ENCODE results near the gene FGF12. TPM values are rescaled to one million over a fixed set of nuclear protein-coding genes. Genes with fewer than 3 reads are reported as not detected.

Gene FGF12
- polyA plus RNA-seq, 1 experiment: not detected

GRCh38 chr3:192392986-192393385 lies 334.4 kb downstream of the FGF12 start:
- ChIA-PET POLR2A (no interaction called here), CTCF (no interaction called here)
- H3K9me3 ChIP-seq (ENCODE audit: control insufficient read depth, insufficient read depth, low read length): no peaks in the 10 kb centered on the region
- TF ChIP-seq, protein P1, sequence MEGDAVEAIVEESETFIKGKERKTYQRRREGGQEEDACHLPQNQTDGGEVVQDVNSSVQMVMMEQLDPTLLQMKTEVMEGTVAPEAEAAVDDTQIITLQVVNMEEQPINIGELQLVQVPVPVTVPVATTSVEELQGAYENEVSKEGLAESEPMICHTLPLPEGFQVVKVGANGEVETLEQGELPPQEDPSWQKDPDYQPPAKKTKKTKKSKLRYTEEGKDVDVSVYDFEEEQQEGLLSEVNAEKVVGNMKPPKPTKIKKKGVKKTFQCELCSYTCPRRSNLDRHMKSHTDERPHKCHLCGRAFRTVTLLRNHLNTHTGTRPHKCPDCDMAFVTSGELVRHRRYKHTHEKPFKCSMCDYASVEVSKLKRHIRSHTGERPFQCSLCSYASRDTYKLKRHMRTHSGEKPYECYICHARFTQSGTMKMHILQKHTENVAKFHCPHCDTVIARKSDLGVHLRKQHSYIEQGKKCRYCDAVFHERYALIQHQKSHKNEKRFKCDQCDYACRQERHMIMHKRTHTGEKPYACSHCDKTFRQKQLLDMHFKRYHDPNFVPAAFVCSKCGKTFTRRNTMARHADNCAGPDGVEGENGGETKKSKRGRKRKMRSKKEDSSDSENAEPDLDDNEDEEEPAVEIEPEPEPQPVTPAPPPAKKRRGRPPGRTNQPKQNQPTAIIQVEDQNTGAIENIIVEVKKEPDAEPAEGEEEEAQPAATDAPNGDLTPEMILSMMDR (IDR thresholded peaks at IDR 0.05; ENCODE audit: low read depth, low read length): no peak
- no peak overlapping the region for H3K27ac ChIP-seq (ENCODE audit: low read depth, low read length)
- no peaks in the 10 kb centered on the region for H3K27me3 ChIP-seq (ENCODE audit: control insufficient read depth, insufficient read depth, low read length)
- DNase-seq (ENCODE audit: low read depth, low spot score): no peak
- H3K4me3 ChIP-seq (ENCODE audit: low read depth, low read length): no peak overlapping the region

GRCh38 chr3:192382861-192383260 lies 344.5 kb downstream of the FGF12 start:
- CTCF ChIA-PET: no interaction called here
- H3K4me3 ChIP-seq (ENCODE audit: low read depth, low read length): no peak overlapping the region
- peaks cover 3% of the 10 kb centered on the region; the same call in 1 of the 2 replicates for H3K9me3 ChIP-seq (ENCODE audit: control insufficient read depth, insufficient read depth, low read length)
- H3K27ac ChIP-seq (ENCODE audit: low read depth, low read length): no peak overlapping the region
- TF ChIP-seq, protein P1 (IDR thresholded peaks at IDR 0.05; ENCODE audit: low read depth, low read length): no peak
- POLR2A ChIA-PET: no interaction called here
- no peaks in the 10 kb centered on the region for H3K27me3 ChIP-seq (ENCODE audit: control insufficient read depth, insufficient read depth, low read length)
- DNase-seq (ENCODE audit: low read depth, low spot score): no peak

DNA sequence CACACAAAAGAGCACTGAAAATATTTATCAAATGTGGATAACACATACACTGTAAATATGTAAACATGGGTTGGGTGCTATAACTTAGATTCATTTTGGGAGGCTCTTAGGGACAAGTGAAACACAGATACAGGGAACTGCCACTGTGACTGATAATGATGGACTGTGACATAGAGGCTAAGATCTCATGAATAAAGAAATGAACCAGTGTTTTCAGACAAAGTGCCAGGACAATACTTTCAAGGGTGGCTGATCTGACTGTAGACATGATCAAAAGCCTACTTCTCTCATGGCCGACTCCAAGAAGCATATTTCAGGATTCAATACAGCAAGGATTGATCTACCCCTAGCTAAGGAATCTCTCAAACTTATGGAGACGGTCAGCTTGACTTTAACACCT lies 353.8 kb downstream of the FGF12 start:
- no peaks in the 10 kb centered on the region for H3K9me3 ChIP-seq (ENCODE audit: control insufficient read depth, insufficient read depth, low read length)
- ChIA-PET POLR2A (no interaction called here), CTCF (no interaction called here)
- DNase-seq (ENCODE audit: low read depth, low spot score): no peak
- no peaks in the 10 kb centered on the region for H3K27me3 ChIP-seq (ENCODE audit: control insufficient read depth, insufficient read depth, low read length)
- H3K27ac ChIP-seq (ENCODE audit: low read depth, low read length): no peak overlapping the region
- TF ChIP-seq, protein P1 (IDR thresholded peaks at IDR 0.05; ENCODE audit: low read depth, low read length): no peak
- H3K4me3 ChIP-seq (ENCODE audit: low read depth, low read length): no peak overlapping the region

GRCh38 chr3:192373032-192373431 lies 354.3 kb downstream of the FGF12 start:
- no peak for DNase-seq (ENCODE audit: low read depth, low spot score)
- Histone ChIP-seq H3K4me3 (ENCODE audit: low read depth, low read length) (no peak overlapping the region), H3K27me3 (ENCODE audit: control insufficient read depth, insufficient read depth, low read length) (no peaks in the 10 kb centered on the region), H3K9me3 (ENCODE audit: control insufficient read depth, insufficient read depth, low read length) (no peaks in the 10 kb centered on the region), H3K27ac (ENCODE audit: low read depth, low read length) (no peak overlapping the region)
- CTCF ChIA-PET: no interaction called here
- POLR2A ChIA-PET: no interaction called here
- TF ChIP-seq, protein P1 (IDR thresholded peaks at IDR 0.05; ENCODE audit: low read depth, low read length): no peak

- DNase-seq (ENCODE audit: low read depth, low spot score): no peak
- H3K27me3 ChIP-seq (ENCODE audit: control insufficient read depth, insufficient read depth, low read length): no peaks in the 10 kb centered on the region
- POLR2A ChIA-PET: no interaction called here
- no peak overlapping the region for H3K4me3 ChIP-seq (ENCODE audit: low read depth, low read length)
- TF ChIP-seq, protein P1 (IDR thresholded peaks at IDR 0.05; ENCODE audit: low read depth, low read length): no peak
- H3K9me3 ChIP-seq (ENCODE audit: control insufficient read depth, insufficient read depth, low read length): no peaks in the 10 kb centered on the region
- no peak overlapping the region for H3K27ac ChIP-seq (ENCODE audit: low read depth, low read length)
- CTCF ChIA-PET: no interaction called here
These were observed 354.7 kb downstream of the FGF12 start for GRCh38 chr3:192372616-192373015.
